GM10266 (cell line): ENCODE measurements around the gene OR5P2.

Experiments used
- DNase-seq: peaks from one replicate; pipeline ENCODE4 v3.0.0; 2012; ENCODE audit errors: extremely low spot score
- CTCF ChIP-seq: IDR thresholded peaks from 2 replicates; pipeline ENCODE4 v1.5.1; 2012; ENCODE audit warnings: mild to moderate bottlenecking, low read depth; ENCODE audit not compliant: control insufficient read depth, insufficient read depth; ENCODE audit errors: missing control alignments

The OR5P2 gene, protein sequence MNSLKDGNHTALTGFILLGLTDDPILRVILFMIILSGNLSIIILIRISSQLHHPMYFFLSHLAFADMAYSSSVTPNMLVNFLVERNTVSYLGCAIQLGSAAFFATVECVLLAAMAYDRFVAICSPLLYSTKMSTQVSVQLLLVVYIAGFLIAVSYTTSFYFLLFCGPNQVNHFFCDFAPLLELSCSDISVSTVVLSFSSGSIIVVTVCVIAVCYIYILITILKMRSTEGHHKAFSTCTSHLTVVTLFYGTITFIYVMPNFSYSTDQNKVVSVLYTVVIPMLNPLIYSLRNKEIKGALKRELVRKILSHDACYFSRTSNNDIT

GRCh38 chr11:7796842-7797241, at the start of gene OR5P2:
Gene OR5P2 (minus strand): TSS chr11:7796942. CDS start chr11:7796942, 0 bp downstream.
- TF ChIP-seq CTCF = no peak

DNA sequence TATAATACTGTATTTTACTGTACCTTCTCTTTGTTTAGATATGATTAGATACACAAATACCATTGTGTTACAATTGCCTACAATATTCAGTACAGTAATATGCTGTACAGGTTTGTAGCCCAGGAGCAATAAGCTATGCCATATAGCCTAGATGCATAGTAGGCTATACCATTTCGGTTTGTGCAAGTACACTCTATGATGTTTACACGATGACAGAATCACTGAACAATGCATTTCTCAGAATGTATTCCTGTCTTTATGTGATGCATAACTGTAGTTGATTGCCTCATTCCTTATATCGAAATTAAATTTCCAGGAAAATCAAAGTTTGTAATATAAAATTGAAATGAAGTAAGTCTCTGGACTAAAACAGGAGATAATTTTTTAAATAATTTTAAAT, 49.3 kb upstream of the OR5P2 start:
- DNase-seq = no peak
- TF ChIP-seq CTCF = no peak

More at GRCh38 chr11:7796842-7797241, at the start of gene OR5P2:
- no peak for DNase-seq

DNA sequence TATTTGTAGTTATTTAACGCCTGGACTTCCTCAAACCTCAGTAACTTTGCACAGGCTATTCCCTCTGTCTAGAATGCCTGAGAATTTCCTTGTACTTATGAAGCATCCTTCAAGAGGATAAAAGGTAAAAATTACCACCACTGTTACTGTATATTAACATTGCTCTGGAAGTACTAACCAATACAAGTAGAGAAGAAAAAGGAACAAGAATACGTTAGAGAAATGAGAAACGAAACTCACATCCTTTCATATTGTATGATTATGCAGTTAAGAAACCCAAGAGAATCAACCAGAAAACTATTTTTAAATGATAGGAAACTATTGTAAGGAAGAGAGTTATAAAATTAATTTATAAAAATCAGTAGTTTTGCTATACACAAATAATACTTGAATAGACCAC, 48.2 kb upstream of the OR5P2 start:
- DNase-seq = no peak
- TF ChIP-seq CTCF = no peak

DNA sequence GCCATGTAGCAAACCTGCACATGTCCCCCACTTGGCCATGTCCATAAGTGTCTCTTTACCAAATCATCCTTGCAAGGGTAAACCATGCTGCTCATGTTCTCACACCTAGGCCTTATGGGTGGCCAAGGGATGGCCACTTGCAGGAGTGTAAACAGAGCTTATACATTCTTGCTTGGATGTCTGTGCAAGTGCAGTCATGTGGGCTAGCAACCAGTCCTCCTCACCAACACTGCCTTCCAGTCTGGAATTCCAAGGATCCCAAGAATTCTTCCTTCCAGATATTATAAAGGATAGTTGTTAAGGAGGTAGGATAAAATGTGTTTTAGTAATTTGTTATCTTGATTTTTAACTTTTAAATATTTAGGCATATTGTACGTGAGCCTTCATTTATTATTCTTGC, 47.8 kb upstream of the OR5P2 start:
- no peak for TF ChIP-seq CTCF
- DNase-seq = no peak

DNA sequence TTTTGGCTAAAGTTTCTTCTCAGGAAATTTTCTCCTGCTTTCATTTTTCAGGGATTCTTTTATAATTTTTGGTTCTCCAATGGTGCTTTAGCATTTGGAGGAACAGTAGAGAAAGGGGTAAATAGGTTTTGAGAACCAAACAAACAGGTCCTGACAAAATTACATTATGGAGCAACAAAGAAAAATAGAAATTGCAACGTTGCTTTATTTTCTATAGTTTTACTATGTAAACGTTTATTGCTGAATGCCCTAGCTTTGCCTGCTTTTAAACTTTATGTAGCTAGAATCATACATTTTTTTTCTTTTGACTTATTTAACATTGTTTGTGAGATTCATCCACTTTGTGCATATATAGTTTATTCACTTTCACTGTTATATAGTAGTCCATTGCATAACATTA, 43.8 kb upstream of the OR5P2 start:
- no peak for DNase-seq

DNA sequence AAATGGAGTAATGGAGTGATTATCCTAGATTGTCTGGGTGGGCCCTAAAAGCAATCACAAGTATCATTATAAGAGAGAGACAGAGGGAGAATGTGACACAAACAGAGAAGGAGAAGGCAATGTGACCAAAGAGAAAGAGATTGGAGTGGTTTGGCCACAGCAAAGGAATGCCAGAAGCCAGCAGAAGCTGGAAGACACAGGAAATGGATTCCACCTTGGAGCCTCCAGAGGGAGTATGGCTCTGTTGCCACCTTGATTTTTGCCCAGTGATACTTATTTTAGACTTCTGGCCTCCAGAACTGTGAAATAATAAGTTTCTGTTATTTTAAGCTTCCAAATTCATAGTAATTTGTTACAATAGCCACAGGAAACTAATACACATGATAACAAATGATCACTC, 36.8 kb upstream of the OR5P2 start:
- no peak for TF ChIP-seq CTCF
- no peak for DNase-seq

More for the DNA sequence above, 43.8 kb upstream of the OR5P2 start:
- no peak for TF ChIP-seq CTCF

- no peak for DNase-seq
- no peak for TF ChIP-seq CTCF
Measured at GRCh38 chr11:7830740-7831139, 34.0 kb upstream of the OR5P2 start, which contains the start of gene OR5P3. Gene OR5P3 (minus strand): TSS chr11:7830840.
